Posterior vena cava (tissue), 2 donors: ENCODE measurements around the gene PARD6B. TPM values are rescaled to one million over a fixed set of nuclear protein-coding genes. Genes with fewer than 3 reads are reported as not detected.

Source experiments
- DNase-seq: peaks from one replicate; pipeline ENCODE4 v3.0.0-alpha.2; 2020; ENCODE audit warnings: low spot score
- intact Hi-C, 2 donors: fragments of 100-400 bp; cut with DNase I; formaldehyde crosslinking; loops; one replicate each; pipeline versions ENCODE4 v1.14.1 to v1.14.2; 2022 to 2023
- total RNA-seq, 2 donors: library from RNA; stranded (reverse); fragmentation: NEBNext Ultra II Directional; extraction: Animal tissue kit (Norgen Biotek cat#: 25700); gene quantifications; one replicate each; pipeline ENCODE4 v1.2.1, GENCODE V29; 2021
- donor health status: DM: yes; HTN: yes; CAD: no.
- donor health status: DM: yes; HTN: yes; CAD: no.

The PARD6B gene
- total RNA-seq, 2 donors from 2014 or later, result 1.0 to 1.4 TPM

- intact Hi-C loops, result loop anchor here (5.0 to 10.0 kb wide), 2 partner anchors 250 to 1583 kb away; no protein-coding TSS in a partner anchor
- no peak for DNase-seq
Observed at GRCh38 chr20:50734730-50735679, 3.6 kb downstream of the PARD6B start.

DNA sequence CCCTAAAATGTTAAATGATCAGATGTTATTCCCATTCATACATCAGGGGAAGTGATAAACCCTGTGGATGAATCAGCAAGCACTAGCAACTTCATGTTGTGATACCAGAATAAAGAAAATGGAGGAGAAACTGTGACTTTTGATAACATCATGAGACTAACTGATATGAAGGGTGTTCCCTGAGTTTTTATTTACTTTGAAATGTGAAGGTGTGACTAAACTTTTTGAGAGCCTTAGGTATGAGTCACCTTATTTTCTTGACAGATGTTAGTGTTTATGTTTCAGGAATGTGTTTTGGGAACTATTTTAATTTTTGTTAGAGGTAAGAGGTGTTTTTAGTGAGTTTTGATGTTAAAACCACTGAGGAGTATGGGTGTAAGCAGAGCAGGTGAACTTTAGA is 4.4 kb downstream of the PARD6B start:
- intact Hi-C loops, result loop anchor here in 1 of 2 donors (10.0 kb wide), 1 partner anchor 251 kb away; no protein-coding TSS in a partner anchor
- DNase-seq, result no peak

GRCh38 chr20:50737352-50737751 is 6.0 kb downstream of the PARD6B start:
- DNase-seq, result no peak
- intact Hi-C loops, result loop anchor here in 1 of 2 donors (10.0 kb wide), 1 partner anchor 253 kb away; no protein-coding TSS in a partner anchor

DNA sequence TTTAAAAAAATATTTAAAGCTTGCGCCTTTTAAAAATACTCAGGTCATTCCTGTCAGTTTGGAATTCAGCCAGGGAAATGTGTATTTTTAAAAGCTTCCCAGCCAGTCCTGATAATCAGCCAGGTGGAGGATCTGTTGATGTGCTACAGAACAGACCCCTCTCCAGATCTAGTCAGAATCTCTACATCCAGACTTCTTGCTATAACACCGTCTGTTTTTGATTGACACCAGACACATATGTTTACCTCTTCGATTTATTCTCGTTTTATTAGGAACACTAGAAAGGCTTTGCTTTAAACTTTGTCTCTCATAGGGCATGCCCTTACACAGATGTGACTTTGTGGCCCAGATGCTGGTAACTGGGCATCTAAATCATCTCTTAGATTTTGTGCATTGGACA is 11.7 kb downstream of the PARD6B start:
- DNase-seq, result no peak
- intact Hi-C loops, result loop anchor here (10.0 kb wide), 2 partner anchors 118 to 258 kb away; no protein-coding TSS in a partner anchor

- intact Hi-C loops, result loop anchor here (10.0 kb wide), 2 partner anchors 119 to 259 kb away; no protein-coding TSS in a partner anchor
- peak; percentile 87 for DNase-seq
Observed at GRCh38 chr20:50744143-50744792, 12.9 kb downstream of the PARD6B start.

DNA sequence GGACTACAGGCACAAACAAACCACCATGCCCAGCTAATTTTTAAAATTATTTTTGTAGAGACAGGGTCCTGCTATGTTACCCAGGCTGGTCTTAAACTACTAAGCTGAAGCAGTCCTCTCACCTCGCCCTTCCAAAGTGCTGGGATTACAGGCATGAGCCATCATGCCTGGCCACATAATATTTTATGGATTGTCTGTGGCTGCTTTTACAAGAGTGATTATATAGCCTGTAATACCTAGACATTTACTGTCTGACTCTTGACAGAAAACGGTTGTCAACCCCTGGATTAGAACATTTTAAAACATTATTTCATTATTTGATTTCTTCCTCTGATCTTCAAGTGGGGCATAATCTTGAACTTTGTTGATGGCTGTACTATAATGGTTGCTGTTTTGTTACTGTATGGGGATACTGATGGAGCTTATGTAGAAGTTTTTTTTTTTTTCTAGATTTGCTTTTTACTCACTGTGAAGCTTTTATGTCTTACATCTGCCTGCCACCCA is 14.3 kb downstream of the PARD6B start:
- intact Hi-C loops, result loop anchor here (5.0 to 10.0 kb wide), 4 partner anchors 121 to 558 kb away; no protein-coding TSS in a partner anchor
- DNase-seq, result no peak

- intact Hi-C loops, result loop anchor here (5.0 to 10.0 kb wide), 4 partner anchors 122 to 559 kb away; no protein-coding TSS in a partner anchor
- DNase-seq, result no peak
Observed at GRCh38 chr20:50746138-50746940, 15.0 kb downstream of the PARD6B start.

DNA sequence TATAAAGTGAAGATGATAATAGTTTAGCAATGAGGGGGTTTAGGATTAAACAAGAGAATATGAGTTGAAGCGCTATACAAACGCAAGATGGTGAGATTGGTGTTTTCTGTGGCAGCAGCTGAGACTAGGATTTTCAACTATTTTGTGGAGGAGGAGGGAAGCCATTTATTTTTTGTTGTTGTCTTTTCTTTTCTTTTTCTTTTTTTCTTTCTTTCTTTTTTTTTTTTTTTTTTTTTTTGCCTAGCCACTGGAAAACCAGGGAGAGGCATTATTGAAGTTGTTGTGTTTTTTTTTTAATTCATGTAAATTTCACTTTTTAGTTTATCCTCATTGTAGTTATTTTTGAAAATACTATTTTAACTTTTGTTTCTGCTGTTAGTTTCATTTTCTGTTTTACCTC is 15.9 kb downstream of the PARD6B start:
- DNase-seq, result no peak
- intact Hi-C loops, result loop anchor here (5.0 to 10.0 kb wide), 4 partner anchors 122 to 560 kb away; no protein-coding TSS in a partner anchor

GRCh38 chr20:50750145-50750671 is 18.8 kb downstream of the PARD6B start:
- no peak for DNase-seq
- intact Hi-C loops, result no loop called here

- intact Hi-C loops, result no loop called here
Observed at GRCh38 chr20:50753152-50753551, 21.8 kb downstream of the PARD6B start.

DNA sequence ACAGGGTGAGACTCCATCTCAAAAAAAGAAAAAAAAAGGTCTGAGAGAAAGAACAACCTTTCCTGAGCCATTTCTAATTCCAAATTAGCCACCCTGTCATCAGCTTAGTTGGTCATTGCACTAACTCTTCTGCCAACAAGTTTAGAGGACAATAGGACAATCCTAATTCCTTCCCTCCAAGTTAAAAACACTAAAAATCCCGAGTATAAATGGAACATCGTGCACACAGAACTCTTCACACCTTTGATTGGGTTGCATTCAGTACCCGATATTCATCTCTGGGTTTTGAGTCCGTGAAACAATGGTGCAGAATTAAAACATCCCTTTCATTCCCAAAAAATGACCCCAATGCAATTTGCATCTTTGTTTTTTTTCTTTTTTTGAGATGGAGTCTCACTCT is 23.0 kb downstream of the PARD6B start:
- intact Hi-C loops, result no loop called here

More at GRCh38 chr20:50753152-50753551, 21.8 kb downstream of the PARD6B start:
- no peak for DNase-seq

DNA sequence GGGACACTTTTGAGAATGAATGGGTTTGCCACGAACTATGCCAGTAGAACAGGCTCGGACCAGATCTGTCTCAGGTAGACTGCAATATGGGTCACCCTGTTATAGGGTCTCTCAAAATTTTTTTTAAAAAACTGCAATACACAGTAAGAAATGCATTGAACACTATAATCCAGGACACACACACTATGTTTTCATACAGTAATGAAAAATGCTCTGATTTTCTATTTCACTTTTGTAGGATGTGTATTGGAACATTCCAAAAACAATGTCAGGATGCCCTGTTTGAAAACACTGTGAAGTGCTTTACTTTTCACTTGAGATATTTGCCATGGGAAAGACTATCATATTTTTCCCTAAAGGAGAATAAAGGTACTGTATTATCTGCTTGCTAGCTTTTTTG is 25.1 kb downstream of the PARD6B start:
- DNase-seq, result no peak
- intact Hi-C loops, result no loop called here

More for the DNA sequence above, 23.0 kb downstream of the PARD6B start:
- no peak for DNase-seq

GRCh38 chr20:50758469-50758868 is 27.1 kb downstream of the PARD6B start:
- intact Hi-C loops, result no loop called here

GRCh38 chr20:50758992-50759391 is 27.6 kb downstream of the PARD6B start:
- intact Hi-C loops, result no loop called here
- DNase-seq, result no peak

More at GRCh38 chr20:50758469-50758868, 27.1 kb downstream of the PARD6B start:
- DNase-seq, result no peak

- peak; percentile 42 for DNase-seq
- intact Hi-C loops, result loop anchor here in 1 of 2 donors (5.0 kb wide), 1 partner anchor 1772 kb away; no protein-coding TSS in a partner anchor
Observed at GRCh38 chr20:50759678-50760077, 28.3 kb downstream of the PARD6B start.

- no peak for DNase-seq
Observed at GRCh38 chr20:50762045-50762422, 30.7 kb downstream of the PARD6B start.

DNA sequence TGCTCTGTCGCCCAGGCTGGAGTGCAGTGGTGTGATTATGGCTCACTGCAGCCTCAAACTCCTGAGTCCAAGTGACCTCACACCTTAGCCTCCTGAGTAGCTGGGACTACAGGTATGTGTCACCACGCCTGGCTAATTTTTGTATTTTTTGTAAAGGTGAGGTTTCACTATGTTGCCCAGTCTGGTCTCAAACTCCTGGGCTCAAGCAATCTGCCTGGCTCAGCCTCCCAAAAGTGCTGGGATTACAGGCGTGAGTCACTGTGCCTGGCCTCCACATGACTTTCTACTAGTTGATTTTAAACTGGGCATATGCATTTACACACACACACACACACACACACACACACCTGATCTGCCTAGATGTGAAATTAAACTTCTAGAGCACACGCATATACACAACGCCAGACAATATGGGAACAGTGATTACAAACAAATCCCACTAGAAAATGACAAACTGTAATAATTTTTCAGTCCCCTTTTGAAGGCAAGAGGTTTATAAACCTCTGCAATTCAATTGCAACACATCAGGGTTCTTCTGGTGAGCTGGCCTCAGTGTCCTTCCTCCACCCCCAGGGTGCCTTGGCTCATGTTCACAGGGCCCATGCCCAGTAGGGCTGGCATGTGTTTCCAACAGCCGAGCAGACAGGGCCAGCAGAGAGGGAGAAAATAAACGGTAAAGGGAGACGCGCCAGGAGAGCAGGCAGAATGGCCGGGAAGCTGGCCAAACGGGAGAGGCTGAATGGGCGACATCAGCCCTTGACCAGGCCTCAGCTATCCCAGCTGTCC is 31.2 kb downstream of the PARD6B start:
- DNase-seq, result no peak
- intact Hi-C loops, result loop anchor here in 1 of 2 donors (5.0 kb wide), 1 partner anchor 1775 kb away; no protein-coding TSS in a partner anchor

More at GRCh38 chr20:50762045-50762422, 30.7 kb downstream of the PARD6B start:
- intact Hi-C loops, result loop anchor here in 1 of 2 donors (5.0 kb wide), 1 partner anchor 1775 kb away; no protein-coding TSS in a partner anchor
